Karpas-422 (cell line): ENCODE results near the gene DKKL1. TPM values are rescaled to one million over a fixed set of nuclear protein-coding genes. Genes with fewer than 3 reads are reported as not detected.
A peak's percentile ranks its signal among the peaks of the same experiment; 100 is the strongest.
"Not testable (repeated sequence)": the region's sequence is repeated elsewhere in the genome, so short reads cannot be mapped to it uniquely, and the experiment has no call there.

Experiments
- DNase-seq: peaks from one replicate; pipeline ENCODE4 v3.0.0-alpha.2; 2015
- H2AFZ ChIP-seq: fragments of 200-600 bp; sonication (generic); 2 replicates; pipeline ENCODE4 v1.6.1; 2014; ENCODE audit warnings: antibody characterized with exemption, low read length, mixed read lengths
- H3K27ac ChIP-seq: fragments of 200-600 bp; sonication (generic); 2 replicates; pipeline ENCODE4 v1.5.1; 2014; ENCODE audit warnings: mild to moderate bottlenecking, low read length, moderate library complexity
- H3K27me3 ChIP-seq: fragments of 200-600 bp; sonication (generic); 2 replicates; pipeline ENCODE4 v1.6.1; 2014; ENCODE audit warnings: low read length, mixed read lengths
- H3K36me3 ChIP-seq: fragments of 200-600 bp; sonication (generic); 2 replicates; pipeline ENCODE4 v1.6.1; 2014; ENCODE audit warnings: low read length, mixed read lengths; ENCODE audit not compliant: insufficient read depth
- H3K4me1 ChIP-seq: fragments of 200-600 bp; sonication (generic); 2 replicates; pipeline ENCODE4 v1.6.1; 2014; ENCODE audit warnings: mild to moderate bottlenecking, low read length, mixed read lengths
- H3K4me2 ChIP-seq: fragments of 200-600 bp; sonication (generic); 2 replicates; pipeline ENCODE4 v1.6.1; 2014; ENCODE audit warnings: low read length, low read depth, mild to moderate bottlenecking; ENCODE audit not compliant: poor library complexity, severe bottlenecking
- H3K4me3 ChIP-seq: fragments of 200-600 bp; sonication (generic); 2 replicates; pipeline ENCODE4 v1.5.1; 2014; ENCODE audit warnings: mild to moderate bottlenecking, antibody characterized with exemption, low read length, mixed read lengths
- H3K79me2 ChIP-seq: fragments of 200-600 bp; sonication (generic); 2 replicates; pipeline ENCODE4 v1.6.1; 2014; ENCODE audit warnings: mild to moderate bottlenecking, low read length, mixed read lengths
- H3K9ac ChIP-seq: fragments of 200-600 bp; sonication (generic); 2 replicates; pipeline ENCODE4 v1.6.0; 2014; ENCODE audit warnings: low read length
- H3K9me2 ChIP-seq: fragments of 200-600 bp; sonication (generic), shearing (Covaris generic); replicated peaks from 2 replicates; pipeline ENCODE4 v1.6.0; 2014; ENCODE audit warnings: mild to moderate bottlenecking, low read length, moderate library complexity; ENCODE audit not compliant: insufficient read depth
- H3K9me3 ChIP-seq: fragments of 300-700, 200-600 bp; sonication (generic); 2 replicates; pipeline ENCODE4 v1.6.1; 2014; ENCODE audit warnings: low read length, mixed read lengths
- H4K20me1 ChIP-seq: fragments of 200-600 bp; sonication (generic); 2 replicates; pipeline ENCODE4 v1.6.1; 2014; ENCODE audit warnings: mild to moderate bottlenecking, antibody characterized with exemption, low read length, low read depth; ENCODE audit not compliant: insufficient read depth
- total RNA-seq: library from RNA; depleted of rRNA; stranded (reverse); fragments of >200 nt; shearing (Covaris generic); gene quantifications from 2 replicates; pipeline ENCODE4 v1.2.3, GENCODE V29; 2014; ENCODE audit warnings: low replicate concordance; rRNA removed

Gene DKKL1
- 1.2 TPM in 1 of 2 replicates, not detected in the other for total RNA-seq

- H3K27ac ChIP-seq: no peak within 1 kb of the TSS
- no peaks in the 10 kb centered on the region for H3K36me3 ChIP-seq
- DNase-seq: peak; percentile 98
- H2AFZ ChIP-seq: no peak within 1 kb of the TSS
- no peak within 1 kb of the TSS for H3K9ac ChIP-seq
- H3K4me2 ChIP-seq: peak within 1 kb of the TSS; percentile 65
- no peaks in the 10 kb centered on the region for H3K27me3 ChIP-seq
- no peaks in the 10 kb centered on the region for H3K9me2 ChIP-seq
- no peak within 1 kb of the TSS for H3K4me3 ChIP-seq
- no peaks in the 10 kb centered on the region for H3K9me3 ChIP-seq
- no peaks in the 10 kb centered on the region for H3K79me2 ChIP-seq
- peaks cover 30% of the 10 kb centered on the region for H3K4me1 ChIP-seq
- H4K20me1 ChIP-seq: no peaks in the 10 kb centered on the region
Measured at GRCh38 chr19:49363268-49364082, at the start of gene DKKL1. Gene DKKL1 (plus strand): TSS chr19:49363877. CDS start chr19:49363999, 122 bp downstream.

GRCh38 chr19:49315111-49315510 is 48.6 kb upstream of the DKKL1 start:
- H3K9me3 ChIP-seq: no peaks in the 10 kb centered on the region
- no peak overlapping the region for H3K9ac ChIP-seq
- H2AFZ ChIP-seq: no peak overlapping the region
- DNase-seq: no peak
- peaks cover 20% of the 10 kb centered on the region for H3K4me1 ChIP-seq
- no peak overlapping the region for H3K4me2 ChIP-seq
- no peaks in the 10 kb centered on the region for H3K27me3 ChIP-seq
- H3K27ac ChIP-seq: peak overlapping the region; percentile 67
- H4K20me1 ChIP-seq: no peaks in the 10 kb centered on the region
- H3K4me3 ChIP-seq: no peak overlapping the region
- H3K36me3 ChIP-seq: peaks cover 54% of the 10 kb centered on the region
- H3K9me2 ChIP-seq: no peaks in the 10 kb centered on the region
- H3K79me2 ChIP-seq: peaks cover 48% of the 10 kb centered on the region

GRCh38 chr19:49316284-49316683 is 47.4 kb upstream of the DKKL1 start:
- H3K4me1 ChIP-seq: peaks cover 20% of the 10 kb centered on the region
- no peaks in the 10 kb centered on the region for H4K20me1 ChIP-seq
- no peak overlapping the region for H2AFZ ChIP-seq
- H3K36me3 ChIP-seq: peaks cover 54% of the 10 kb centered on the region
- H3K9ac ChIP-seq: no peak overlapping the region
- H3K27ac ChIP-seq: peak overlapping the region; percentile 67
- H3K79me2 ChIP-seq: peaks cover 55% of the 10 kb centered on the region
- no peak overlapping the region for H3K4me3 ChIP-seq
- H3K9me3 ChIP-seq: no peaks in the 10 kb centered on the region
- H3K27me3 ChIP-seq: no peaks in the 10 kb centered on the region
- DNase-seq: no peak
- no peaks in the 10 kb centered on the region for H3K9me2 ChIP-seq
- no peak overlapping the region for H3K4me2 ChIP-seq

DNA sequence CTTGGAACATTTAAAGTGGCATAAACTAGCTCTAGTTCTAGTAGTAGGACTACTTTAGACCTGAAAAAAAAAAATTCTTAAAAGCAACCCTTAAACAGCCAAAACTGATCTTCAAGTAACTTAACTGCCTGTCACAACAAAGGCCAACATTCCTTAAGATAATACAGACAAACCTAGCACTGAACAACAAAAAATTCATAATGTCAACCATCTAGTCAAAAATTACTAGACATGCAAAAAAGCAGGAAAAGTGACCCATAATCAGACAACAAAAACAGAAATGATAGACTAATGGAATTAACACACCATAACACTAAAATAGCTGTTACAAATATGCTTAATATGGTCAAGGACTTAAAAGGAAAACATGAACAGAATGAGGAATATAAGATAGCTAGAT is 45.4 kb upstream of the DKKL1 start:
- H4K20me1 ChIP-seq: no peaks in the 10 kb centered on the region
- peaks cover 69% of the 10 kb centered on the region for H3K36me3 ChIP-seq
- no peak overlapping the region for H2AFZ ChIP-seq
- DNase-seq: no peak
- peaks cover 20% of the 10 kb centered on the region for H3K4me1 ChIP-seq
- no peak overlapping the region for H3K9ac ChIP-seq
- no peak overlapping the region for H3K4me2 ChIP-seq
- H3K27ac ChIP-seq: peak overlapping the region; percentile 30
- H3K27me3 ChIP-seq: no peaks in the 10 kb centered on the region
- H3K9me3 ChIP-seq: peaks cover 3% of the 10 kb centered on the region; the same call in 1 of the 2 replicates
- no peak overlapping the region for H3K4me3 ChIP-seq
- peaks cover 68% of the 10 kb centered on the region for H3K79me2 ChIP-seq
- no peaks in the 10 kb centered on the region for H3K9me2 ChIP-seq

GRCh38 chr19:49324801-49325576 is 38.7 kb upstream of the DKKL1 start, which contains the start of gene SLC6A16:
Gene SLC6A16 (minus strand): TSS chr19:49325191. CDS start chr19:49311347, 13,844 bp downstream.
- DNase-seq: no peak
- Histone ChIP-seq H3K9me2 (no peaks in the 10 kb centered on the region), H3K4me2 (peak within 1 kb of the TSS; percentile 98), H3K27me3 (no peaks in the 10 kb centered on the region), H3K4me1 (peaks cover 56% of the 10 kb centered on the region), H2AFZ (no peak within 1 kb of the TSS), H3K36me3 (peaks cover 63% of the 10 kb centered on the region), H3K27ac (peak within 1 kb of the TSS; percentile 96), H3K4me3 (peak within 1 kb of the TSS; percentile 21; the same call in 1 of the 2 replicates), H3K9ac (peak within 1 kb of the TSS; percentile 46), H3K79me2 (peaks cover 36% of the 10 kb centered on the region), H4K20me1 (no peaks in the 10 kb centered on the region), H3K9me3 (peaks cover 3% of the 10 kb centered on the region; the same call in 1 of the 2 replicates)

GRCh38 chr19:49325756-49326155 is 37.9 kb upstream of the DKKL1 start:
- Histone ChIP-seq H3K9ac (peak overlapping the region; percentile 46), H3K4me2 (peak overlapping the region; percentile 98), H3K4me1 (peaks cover 64% of the 10 kb centered on the region), H3K27ac (peak overlapping the region; percentile 96), H3K36me3 (peaks cover 61% of the 10 kb centered on the region), H3K79me2 (peaks cover 39% of the 10 kb centered on the region)
- H3K9me3 ChIP-seq, H3K4me3 ChIP-seq, H3K9me2 ChIP-seq, H3K27me3 ChIP-seq, DNase-seq, H4K20me1 ChIP-seq, H2AFZ ChIP-seq: not testable (repeated sequence)

GRCh38 chr19:49326165-49326704 is 37.4 kb upstream of the DKKL1 start:
- H3K9ac ChIP-seq: peak overlapping the region; percentile 93
- H3K4me2 ChIP-seq: peak overlapping the region; percentile 98
- H2AFZ ChIP-seq: no peak overlapping the region
- DNase-seq: peak; percentile 97
- peak overlapping the region; percentile 26 for H3K4me3 ChIP-seq
- peaks cover 3% of the 10 kb centered on the region; the same call in 1 of the 2 replicates for H3K9me3 ChIP-seq
- peak overlapping the region; percentile 96 for H3K27ac ChIP-seq
- H3K27me3 ChIP-seq: no peaks in the 10 kb centered on the region
- H3K4me1 ChIP-seq: peaks cover 68% of the 10 kb centered on the region
- peaks cover 56% of the 10 kb centered on the region for H3K36me3 ChIP-seq
- H3K9me2 ChIP-seq: no peaks in the 10 kb centered on the region
- peaks cover 38% of the 10 kb centered on the region for H3K79me2 ChIP-seq
- no peaks in the 10 kb centered on the region for H4K20me1 ChIP-seq
